SK-N-MC (cell line): ENCODE measurements around the gene LAMA5.

ENCODE experiments used
- DNase-seq: peaks from one replicate; pipeline ENCODE4 v3.0.0-alpha.2; 2011; ENCODE audit warnings: low read depth, low spot score
- H3K27ac ChIP-seq: fragments of 200-600 bp; sonication (generic); 2 replicates; pipeline ENCODE4 v1.5.1; 2016; ENCODE audit warnings: mixed run types
- H3K36me3 ChIP-seq: fragments of 200-600 bp; sonication (generic); 2 replicates; pipeline ENCODE4 v1.6.1; 2017; ENCODE audit warnings: antibody characterized with exemption, low read length, mixed read lengths; ENCODE audit not compliant: insufficient read depth
- H3K4me3 ChIP-seq: fragments of 200-600 bp; sonication (generic); 2 replicates; pipeline ENCODE4 v1.5.1; 2016
- H3K9ac ChIP-seq: fragments of 200-600 bp; sonication (generic); 2 replicates; pipeline ENCODE4 v1.8.0; 2017; ENCODE audit warnings: mixed run types, mixed read lengths; ENCODE audit not compliant: insufficient read length
- H3K9me3 ChIP-seq: fragments of 200-600 bp; sonication (generic); 2 replicates; pipeline ENCODE4 v1.6.1; 2017; ENCODE audit warnings: low read depth, mild to moderate bottlenecking, antibody characterized with exemption, low read length, moderate library complexity, mixed read lengths
- EZH2 ChIP-seq: fragments of 200-600 bp; sonication (generic); IDR thresholded peaks from one replicate; pipeline ENCODE4 v1.6.1; 2017; ENCODE audit warnings: antibody characterized with exemption
- FOXP2 ChIP-seq: optimal IDR thresholded peaks from 2 replicates; pipeline ENCODE3; 2011; ENCODE audit warnings: mild to moderate bottlenecking, moderate library complexity; ENCODE audit not compliant: insufficient read depth; ENCODE audit errors: extremely low read length, control extremely low read depth
- POLR2AphosphoS5 ChIP-seq: IDR thresholded peaks from 2 replicates; pipeline ENCODE4 v1.6.1; 2012; ENCODE audit warnings: mild to moderate bottlenecking, low read depth, low read length, borderline replicate concordance

LAMA5 gene

DNA sequence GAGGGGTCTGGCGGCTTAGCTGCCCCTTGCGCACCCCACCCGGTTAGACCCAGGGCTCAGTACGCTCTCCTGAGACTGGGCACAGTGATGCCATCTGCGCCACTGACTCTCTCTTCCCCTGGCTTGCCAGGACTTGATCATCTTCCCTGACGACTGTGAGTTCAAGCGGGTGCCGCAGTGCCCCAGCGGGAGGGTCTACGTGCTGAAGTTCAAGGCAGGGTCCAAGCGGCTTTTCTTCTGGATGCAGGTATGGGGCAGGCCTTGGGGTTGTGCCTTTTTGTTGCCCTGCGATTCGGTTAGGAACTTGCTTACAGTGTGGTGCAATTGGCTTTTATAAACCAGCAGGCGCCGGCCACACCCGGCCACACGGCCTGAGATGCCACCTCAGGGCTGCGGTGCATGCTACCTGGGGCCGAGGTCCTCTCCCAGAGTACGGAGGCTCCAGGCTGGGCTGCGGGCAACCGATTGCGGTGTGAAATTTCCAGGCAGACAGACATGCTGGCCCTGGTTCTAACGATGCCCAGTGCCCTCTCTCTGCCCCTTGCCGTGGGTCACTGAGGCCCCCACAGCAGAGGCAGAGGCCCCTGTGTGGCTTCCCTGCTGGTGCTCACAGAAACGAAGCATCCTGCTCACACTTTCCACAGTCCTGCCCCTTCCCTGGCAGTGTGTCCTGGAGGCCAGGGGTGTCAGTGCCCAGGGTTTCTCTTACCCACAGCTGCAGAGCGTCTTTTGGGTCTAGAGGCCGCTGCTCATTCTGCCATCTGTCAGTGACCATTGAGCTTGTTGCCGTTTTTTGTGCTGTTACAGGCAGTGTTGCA, 62.6 kb downstream of the LAMA5 start:
- no peak for TF ChIP-seq FOXP2
- TF ChIP-seq EZH2: no peak
- no peak for TF ChIP-seq POLR2AphosphoS5
- no peaks in the 10 kb centered on the region for H3K9me3 ChIP-seq
- peaks cover 52% of the 10 kb centered on the region for H3K36me3 ChIP-seq
- H3K9ac ChIP-seq: peak overlapping the region; percentile 90
- peak overlapping the region; percentile 99 for H3K4me3 ChIP-seq
- DNase-seq: no peak
- no peak overlapping the region for H3K27ac ChIP-seq

DNA sequence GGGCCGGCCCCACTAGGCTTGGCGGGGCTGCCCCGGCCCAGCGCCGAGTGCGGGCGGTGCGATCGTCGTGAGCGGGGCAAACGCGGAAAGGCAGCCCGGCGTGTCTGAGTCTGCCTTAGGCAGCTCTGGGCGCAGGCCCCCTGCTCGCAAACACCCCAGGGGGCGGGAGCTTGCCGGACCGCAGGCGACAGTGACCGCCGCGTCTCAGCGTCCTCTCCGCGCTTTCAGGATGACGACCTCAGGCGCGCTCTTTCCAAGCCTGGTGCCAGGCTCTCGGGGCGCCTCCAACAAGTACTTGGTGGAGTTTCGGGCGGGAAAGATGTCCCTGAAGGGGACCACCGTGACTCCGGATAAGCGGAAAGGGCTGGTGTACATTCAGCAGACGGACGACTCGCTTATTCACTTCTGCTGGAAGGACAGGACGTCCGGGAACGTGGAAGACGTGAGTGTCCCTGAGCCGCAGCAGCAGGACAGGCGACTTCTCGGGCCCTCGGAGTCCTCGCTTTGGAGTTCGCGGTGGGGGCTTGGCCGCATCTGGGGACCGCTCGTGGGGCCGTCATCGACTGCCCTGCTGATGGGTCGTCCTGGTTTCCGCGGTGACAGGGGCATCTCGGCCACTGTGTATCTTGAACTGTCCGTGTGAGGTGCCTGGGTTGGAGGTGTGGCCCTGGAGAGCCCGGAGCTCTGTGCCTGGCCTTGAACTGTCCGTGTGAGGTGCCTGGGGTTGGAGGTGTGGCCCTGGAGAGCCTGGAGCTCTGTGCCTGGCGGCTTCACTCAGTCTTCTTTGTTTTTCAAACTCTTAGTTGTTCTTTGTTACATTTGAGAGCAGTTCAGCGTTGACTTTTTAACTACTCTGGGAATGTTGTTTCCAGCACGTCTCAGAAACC, 63.5 kb downstream of the LAMA5 start:
- peaks cover 45% of the 10 kb centered on the region for H3K36me3 ChIP-seq
- no peak for DNase-seq
- H3K27ac ChIP-seq: peak overlapping the region; percentile 64; the same call in 1 of the 2 replicates
- TF ChIP-seq EZH2 (no peak), FOXP2 (no peak), POLR2AphosphoS5 (no peak)
- H3K4me3 ChIP-seq: peak overlapping the region; percentile 99
- H3K9ac ChIP-seq: peak overlapping the region; percentile 90
- H3K9me3 ChIP-seq: no peaks in the 10 kb centered on the region

GRCh38 chr20:62303062-62303339, 64.1 kb downstream of the LAMA5 start:
- Histone ChIP-seq H3K4me3 (peak overlapping the region; percentile 99), H3K27ac (peak overlapping the region; percentile 64; the same call in 1 of the 2 replicates), H3K9me3 (no peaks in the 10 kb centered on the region), H3K9ac (peak overlapping the region; percentile 90), H3K36me3 (peaks cover 39% of the 10 kb centered on the region)
- TF ChIP-seq POLR2AphosphoS5 (no peak), EZH2 (no peak), FOXP2 (no peak)
- DNase-seq: no peak

DNA sequence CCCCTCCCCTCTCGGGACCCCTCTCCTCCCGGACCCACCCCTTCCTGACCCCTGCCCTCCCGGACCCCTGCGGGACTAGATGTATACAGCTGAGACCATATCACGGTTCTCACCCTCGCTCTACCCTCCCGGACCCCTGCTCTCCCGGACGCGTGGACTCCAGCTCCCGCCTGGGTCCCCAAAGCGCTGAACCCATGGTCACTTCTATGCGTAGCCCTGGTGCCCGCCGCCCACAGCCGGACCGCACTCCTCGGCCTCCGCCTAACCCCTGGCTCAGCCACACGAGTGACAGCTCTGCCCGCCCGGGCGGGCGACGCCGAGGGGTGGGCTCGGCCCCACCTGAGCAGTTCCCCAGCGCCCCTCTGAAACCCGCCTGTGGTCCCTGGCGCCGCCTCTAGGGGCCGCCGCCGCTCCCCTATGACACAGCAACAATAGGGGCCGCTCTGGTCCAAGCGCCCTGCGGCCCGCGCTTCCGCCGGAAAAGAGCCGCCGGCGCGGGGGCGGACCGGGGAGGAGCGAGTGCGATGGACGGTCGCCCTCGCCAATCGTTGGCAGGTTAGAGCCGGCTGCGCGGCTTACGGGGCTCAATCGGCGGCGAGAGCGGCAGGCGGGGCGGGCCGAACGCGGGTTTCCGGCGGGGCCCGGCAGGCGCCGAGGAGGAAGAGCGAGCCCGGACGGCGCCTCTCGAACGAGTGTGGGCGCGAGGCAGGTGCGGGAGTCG, 64.6 kb downstream of the LAMA5 start, which contains the start of gene ADRM1:
Gene ADRM1, plus strand, starts transcription at position 657 of the 721 bp plus-strand sequence. CDS start 572 bp downstream, outside the sequence.
- Histone ChIP-seq H3K9me3 (no peaks in the 10 kb centered on the region), H3K27ac (peak within 1 kb of the TSS; percentile 96; the same call in 1 of the 2 replicates), H3K9ac (peak within 1 kb of the TSS; percentile 92), H3K36me3 (peaks cover 34% of the 10 kb centered on the region), H3K4me3 (peak within 1 kb of the TSS; percentile 99)
- TF ChIP-seq EZH2: no peak
- peak; percentile 50; the same call in 1 of the 2 replicates for TF ChIP-seq POLR2AphosphoS5
- peak; percentile 49 for TF ChIP-seq FOXP2
- DNase-seq: peak; percentile 12

- Histone ChIP-seq H3K9ac (peak overlapping the region; percentile 92), H3K4me3 (peak overlapping the region; percentile 99), H3K36me3 (peaks cover 28% of the 10 kb centered on the region), H3K9me3 (no peaks in the 10 kb centered on the region), H3K27ac (peak overlapping the region; percentile 96; the same call in 1 of the 2 replicates)
- TF ChIP-seq POLR2AphosphoS5 (no peak), FOXP2 (no peak)
- peak; percentile 67 for DNase-seq
These were observed 65.3 kb downstream of the LAMA5 start for GRCh38 chr20:62301773-62302340.

DNA sequence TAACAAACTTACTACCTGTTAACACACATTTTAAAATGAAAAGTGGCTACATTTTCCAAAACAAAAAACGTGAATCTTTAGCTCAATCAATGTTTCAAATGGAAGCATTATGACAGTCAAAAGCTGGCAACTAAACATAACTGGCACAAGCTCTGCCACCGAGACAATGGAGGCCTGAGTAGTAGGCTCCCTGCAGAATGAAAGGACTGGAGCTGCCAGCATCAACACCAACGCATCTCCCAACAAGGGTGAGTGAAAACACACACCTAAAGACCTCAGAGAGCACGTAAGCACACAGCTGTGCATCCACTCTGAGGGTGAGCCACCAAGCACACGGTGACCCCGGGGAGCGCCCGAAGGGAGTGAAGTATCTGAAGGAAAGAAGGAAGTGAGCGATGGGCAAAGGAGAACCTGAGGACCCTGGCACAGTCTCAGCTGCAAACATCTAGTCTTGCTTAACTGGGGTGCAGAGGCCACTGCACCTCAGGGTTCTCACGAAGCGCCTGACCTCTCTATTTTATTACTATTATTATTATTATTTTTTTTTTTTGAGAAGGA, 65.9 kb downstream of the LAMA5 start:
- Histone ChIP-seq H3K27ac (no peak overlapping the region), H3K36me3 (peaks cover 21% of the 10 kb centered on the region), H3K4me3 (no peak overlapping the region), H3K9ac (no peak overlapping the region), H3K9me3 (no peaks in the 10 kb centered on the region)
- TF ChIP-seq POLR2AphosphoS5: no peak
- DNase-seq: no peak

DNA sequence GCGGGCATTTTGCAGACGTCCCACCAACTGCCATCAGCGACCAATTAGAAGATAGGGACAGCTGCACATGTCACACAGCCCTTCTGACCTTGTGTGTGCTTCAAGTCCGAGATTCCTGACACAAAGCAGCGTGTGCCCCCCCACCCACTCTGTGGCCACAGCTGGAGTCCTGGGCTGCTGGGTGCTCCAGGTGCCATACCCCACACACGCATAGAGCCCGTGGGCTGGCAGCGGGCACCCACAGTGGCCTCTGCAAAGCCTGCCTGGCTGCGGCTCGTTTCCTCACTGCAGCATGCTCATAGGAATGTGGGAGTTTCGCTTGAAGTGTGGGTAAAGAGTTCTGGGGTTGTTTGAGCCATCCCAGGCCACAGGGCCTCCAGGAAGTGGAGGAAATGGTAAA, 66.8 kb downstream of the LAMA5 start:
- no peak for TF ChIP-seq POLR2AphosphoS5
- no peak for DNase-seq
- H3K4me3 ChIP-seq: no peak overlapping the region
- H3K9me3 ChIP-seq: no peaks in the 10 kb centered on the region
- peaks cover 12% of the 10 kb centered on the region for H3K36me3 ChIP-seq
- H3K27ac ChIP-seq: no peak overlapping the region
- H3K9ac ChIP-seq: no peak overlapping the region

- DNase-seq: no peak
- Histone ChIP-seq H3K4me3 (no peak overlapping the region), H3K9me3 (no peaks in the 10 kb centered on the region), H3K9ac (no peak overlapping the region), H3K36me3 (peaks cover 7% of the 10 kb centered on the region), H3K27ac (no peak overlapping the region)
- TF ChIP-seq FOXP2 (no peak), POLR2AphosphoS5 (no peak), EZH2 (no peak)
These were observed 67.4 kb downstream of the LAMA5 start for GRCh38 chr20:62299666-62300236.
